ENCODE results near the gene CREB5. TPM values are rescaled to one million over a fixed set of nuclear protein-coding genes. Genes with fewer than 3 reads are reported as not detected.

The CREB5 gene
- total and polyA plus RNA-seq, 2 experiments from 2014 or later: 2.4 to 4.4 TPM

DNA sequence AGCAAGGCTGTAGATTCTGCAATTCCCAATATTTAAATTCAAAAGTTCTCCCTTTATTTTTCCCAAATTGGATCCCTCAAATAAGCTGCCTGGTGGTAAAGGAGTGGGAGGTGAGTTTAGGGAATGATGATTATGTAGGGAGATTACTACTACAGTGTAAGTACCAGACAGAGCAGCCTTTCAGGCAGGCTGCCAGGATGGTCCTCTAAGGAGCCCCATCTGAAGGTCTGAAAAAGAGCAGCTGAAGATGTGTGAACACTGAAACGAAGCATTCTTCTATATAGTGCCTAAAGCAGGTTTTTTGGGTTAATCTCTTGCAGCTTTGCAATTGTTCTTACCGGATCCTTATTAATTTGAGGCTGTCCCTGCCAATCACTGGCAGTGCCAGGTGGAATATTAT is 84.7 kb downstream of the CREB5 start:
- no peaks in the 10 kb centered on the region for H3K36me3 ChIP-seq (ENCODE audit: insufficient read depth)
- Mint-ChIP-seq H3K9me3 (no peaks in the 10 kb centered on the region), H3K4me1 (peaks cover 7% of the 10 kb centered on the region), H3K27ac (no peak overlapping the region), H3K27me3 (ENCODE audit: insufficient read depth, low read depth, poor library complexity) (no peaks in the 10 kb centered on the region), H3K4me3 (no peak overlapping the region), H3K36me3 (ENCODE audit: low read depth) (no peaks in the 10 kb centered on the region)
- H3F3A ChIP-seq (replicated peaks; ENCODE audit: low read depth): no peaks in the 10 kb centered on the region
- DNase-seq (ENCODE audit: low spot score): no peak
- H3K4me1 ChIP-seq (ENCODE audit: insufficient read depth): no peaks in the 10 kb centered on the region
- H3K4me2 ChIP-seq: no peak overlapping the region
- H2AFZ ChIP-seq: no peak overlapping the region; the same call in 1 of the 2 replicates
- no peaks in the 10 kb centered on the region for H3K9me2 ChIP-seq (ENCODE audit: insufficient read depth)
- no peak overlapping the region for H3K4me3 ChIP-seq
- no peak for ATAC-seq
- H3K27me3 ChIP-seq (ENCODE audit: insufficient read depth): no peaks in the 10 kb centered on the region
- H4K20me1 ChIP-seq (replicated peaks; ENCODE audit: insufficient read depth): no peaks in the 10 kb centered on the region
- no peak overlapping the region for H3K27ac ChIP-seq (ENCODE audit: low read depth)
- no peaks in the 10 kb centered on the region for H3K79me2 ChIP-seq (replicated peaks; ENCODE audit: insufficient read depth)
- TF ChIP-seq, protein P1, sequence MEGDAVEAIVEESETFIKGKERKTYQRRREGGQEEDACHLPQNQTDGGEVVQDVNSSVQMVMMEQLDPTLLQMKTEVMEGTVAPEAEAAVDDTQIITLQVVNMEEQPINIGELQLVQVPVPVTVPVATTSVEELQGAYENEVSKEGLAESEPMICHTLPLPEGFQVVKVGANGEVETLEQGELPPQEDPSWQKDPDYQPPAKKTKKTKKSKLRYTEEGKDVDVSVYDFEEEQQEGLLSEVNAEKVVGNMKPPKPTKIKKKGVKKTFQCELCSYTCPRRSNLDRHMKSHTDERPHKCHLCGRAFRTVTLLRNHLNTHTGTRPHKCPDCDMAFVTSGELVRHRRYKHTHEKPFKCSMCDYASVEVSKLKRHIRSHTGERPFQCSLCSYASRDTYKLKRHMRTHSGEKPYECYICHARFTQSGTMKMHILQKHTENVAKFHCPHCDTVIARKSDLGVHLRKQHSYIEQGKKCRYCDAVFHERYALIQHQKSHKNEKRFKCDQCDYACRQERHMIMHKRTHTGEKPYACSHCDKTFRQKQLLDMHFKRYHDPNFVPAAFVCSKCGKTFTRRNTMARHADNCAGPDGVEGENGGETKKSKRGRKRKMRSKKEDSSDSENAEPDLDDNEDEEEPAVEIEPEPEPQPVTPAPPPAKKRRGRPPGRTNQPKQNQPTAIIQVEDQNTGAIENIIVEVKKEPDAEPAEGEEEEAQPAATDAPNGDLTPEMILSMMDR (conservative IDR thresholded peaks at IDR 0.05; ENCODE audit: low read depth in 2 of 2): no peak
- TF ChIP-seq POLR2AphosphoS5 (IDR thresholded peaks at IDR 0.05; ENCODE audit: low read depth) (no peak), REST (IDR thresholded peaks at IDR 0.05; ENCODE audit: unreplicated experiment) (no peak), CREB1 (CRISPR knock-in tag; IDR thresholded peaks at IDR 0.05; ENCODE audit: low read depth) (no peak), ZNF114 (CRISPR knock-in tag; IDR thresholded peaks at IDR 0.05) (no peak), JUNB (IDR thresholded peaks at IDR 0.05; ENCODE audit: unreplicated experiment) (no peak), ZNF331 (CRISPR knock-in tag; IDR thresholded peaks at IDR 0.05; ENCODE audit: low read depth) (no peak), EZH2 (IDR thresholded peaks at IDR 0.05; ENCODE audit: low read depth, unreplicated experiment) (no peak), STAT1 (IDR thresholded peaks at IDR 0.05; ENCODE audit: unreplicated experiment) (no peak), NANOG (IDR thresholded peaks at IDR 0.05; ENCODE audit: borderline replicate concordance) (no peak), EZH2phosphoT487 (IDR thresholded peaks at IDR 0.05; ENCODE audit: unreplicated experiment) (no peak)
- TF ChIP-seq, protein P2, sequence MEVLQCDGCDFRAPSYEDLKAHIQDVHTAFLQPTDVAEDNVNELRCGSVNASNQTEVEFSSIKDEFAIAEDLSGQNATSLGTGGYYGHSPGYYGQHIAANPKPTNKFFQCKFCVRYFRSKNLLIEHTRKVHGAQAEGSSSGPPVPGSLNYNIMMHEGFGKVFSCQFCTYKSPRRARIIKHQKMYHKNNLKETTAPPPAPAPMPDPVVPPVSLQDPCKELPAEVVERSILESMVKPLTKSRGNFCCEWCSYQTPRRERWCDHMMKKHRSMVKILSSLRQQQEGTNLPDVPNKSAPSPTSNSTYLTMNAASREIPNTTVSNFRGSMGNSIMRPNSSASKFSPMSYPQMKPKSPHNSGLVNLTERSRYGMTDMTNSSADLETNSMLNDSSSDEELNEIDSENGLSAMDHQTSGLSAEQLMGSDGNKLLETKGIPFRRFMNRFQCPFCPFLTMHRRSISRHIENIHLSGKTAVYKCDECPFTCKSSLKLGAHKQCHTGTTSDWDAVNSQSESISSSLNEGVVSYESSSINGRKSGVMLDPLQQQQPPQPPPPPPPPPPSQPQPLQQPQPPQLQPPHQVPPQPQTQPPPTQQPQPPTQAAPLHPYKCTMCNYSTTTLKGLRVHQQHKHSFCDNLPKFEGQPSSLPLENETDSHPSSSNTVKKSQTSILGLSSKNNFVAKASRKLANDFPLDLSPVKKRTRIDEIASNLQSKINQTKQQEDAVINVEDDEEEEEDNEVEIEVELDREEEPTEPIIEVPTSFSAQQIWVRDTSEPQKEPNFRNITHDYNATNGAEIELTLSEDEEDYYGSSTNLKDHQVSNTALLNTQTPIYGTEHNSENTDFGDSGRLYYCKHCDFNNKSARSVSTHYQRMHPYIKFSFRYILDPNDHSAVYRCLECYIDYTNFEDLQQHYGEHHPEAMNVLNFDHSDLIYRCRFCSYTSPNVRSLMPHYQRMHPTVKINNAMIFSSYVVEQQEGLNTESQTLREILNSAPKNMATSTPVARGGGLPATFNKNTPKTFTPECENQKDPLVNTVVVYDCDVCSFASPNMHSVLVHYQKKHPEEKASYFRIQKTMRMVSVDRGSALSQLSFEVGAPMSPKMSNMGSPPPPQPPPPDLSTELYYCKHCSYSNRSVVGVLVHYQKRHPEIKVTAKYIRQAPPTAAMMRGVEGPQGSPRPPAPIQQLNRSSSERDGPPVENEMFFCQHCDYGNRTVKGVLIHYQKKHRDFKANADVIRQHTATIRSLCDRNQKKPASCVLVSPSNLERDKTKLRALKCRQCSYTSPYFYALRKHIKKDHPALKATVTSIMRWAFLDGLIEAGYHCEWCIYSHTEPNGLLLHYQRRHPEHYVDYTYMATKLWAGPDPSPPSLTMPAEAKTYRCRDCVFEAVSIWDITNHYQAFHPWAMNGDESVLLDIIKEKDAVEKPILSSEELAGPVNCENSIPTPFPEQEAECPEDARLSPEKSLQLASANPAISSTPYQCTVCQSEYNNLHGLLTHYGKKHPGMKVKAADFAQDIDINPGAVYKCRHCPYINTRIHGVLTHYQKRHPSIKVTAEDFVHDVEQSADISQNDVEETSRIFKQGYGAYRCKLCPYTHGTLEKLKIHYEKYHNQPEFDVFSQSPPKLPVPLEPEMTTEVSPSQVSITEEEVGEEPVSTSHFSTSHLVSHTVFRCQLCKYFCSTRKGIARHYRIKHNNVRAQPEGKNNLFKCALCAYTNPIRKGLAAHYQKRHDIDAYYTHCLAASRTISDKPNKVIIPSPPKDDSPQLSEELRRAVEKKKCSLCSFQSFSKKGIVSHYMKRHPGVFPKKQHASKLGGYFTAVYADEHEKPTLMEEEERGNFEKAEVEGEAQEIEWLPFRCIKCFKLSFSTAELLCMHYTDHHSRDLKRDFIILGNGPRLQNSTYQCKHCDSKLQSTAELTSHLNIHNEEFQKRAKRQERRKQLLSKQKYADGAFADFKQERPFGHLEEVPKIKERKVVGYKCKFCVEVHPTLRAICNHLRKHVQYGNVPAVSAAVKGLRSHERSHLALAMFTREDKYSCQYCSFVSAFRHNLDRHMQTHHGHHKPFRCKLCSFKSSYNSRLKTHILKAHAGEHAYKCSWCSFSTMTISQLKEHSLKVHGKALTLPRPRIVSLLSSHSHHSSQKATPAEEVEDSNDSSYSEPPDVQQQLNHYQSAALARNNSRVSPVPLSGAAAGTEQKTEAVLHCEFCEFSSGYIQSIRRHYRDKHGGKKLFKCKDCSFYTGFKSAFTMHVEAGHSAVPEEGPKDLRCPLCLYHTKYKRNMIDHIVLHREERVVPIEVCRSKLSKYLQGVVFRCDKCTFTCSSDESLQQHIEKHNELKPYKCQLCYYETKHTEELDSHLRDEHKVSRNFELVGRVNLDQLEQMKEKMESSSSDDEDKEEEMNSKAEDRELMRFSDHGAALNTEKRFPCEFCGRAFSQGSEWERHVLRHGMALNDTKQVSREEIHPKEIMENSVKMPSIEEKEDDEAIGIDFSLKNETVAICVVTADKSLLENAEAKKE (CRISPR knock-in tag; IDR thresholded peaks at IDR 0.05): no peak
- TF ChIP-seq, protein P3, sequence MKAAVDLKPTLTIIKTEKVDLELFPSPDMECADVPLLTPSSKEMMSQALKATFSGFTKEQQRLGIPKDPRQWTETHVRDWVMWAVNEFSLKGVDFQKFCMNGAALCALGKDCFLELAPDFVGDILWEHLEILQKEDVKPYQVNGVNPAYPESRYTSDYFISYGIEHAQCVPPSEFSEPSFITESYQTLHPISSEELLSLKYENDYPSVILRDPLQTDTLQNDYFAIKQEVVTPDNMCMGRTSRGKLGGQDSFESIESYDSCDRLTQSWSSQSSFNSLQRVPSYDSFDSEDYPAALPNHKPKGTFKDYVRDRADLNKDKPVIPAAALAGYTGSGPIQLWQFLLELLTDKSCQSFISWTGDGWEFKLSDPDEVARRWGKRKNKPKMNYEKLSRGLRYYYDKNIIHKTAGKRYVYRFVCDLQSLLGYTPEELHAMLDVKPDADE (IDR thresholded peaks at IDR 0.05): no peak
